GM12892 (cell line): ENCODE measurements around the gene TRPM5.

Experiments
- POLR2A ChIP-seq: IDR thresholded peaks from 2 replicates; pipeline ENCODE4 v1.6.1; 2011; ENCODE audit warnings: low read depth, low read length, control low read depth
- POLR2AphosphoS5 ChIP-seq: IDR thresholded peaks from 2 replicates; pipeline ENCODE4 v1.6.1; 2011; ENCODE audit warnings: low read depth, low read length, control low read depth
- TAF1 ChIP-seq: IDR thresholded peaks from 2 replicates; pipeline ENCODE4 v1.6.1; 2011; ENCODE audit warnings: low read depth, mild to moderate bottlenecking, control low read depth, low read length, borderline replicate concordance

GRCh38 chr11:2482745-2483144, 38.4 kb upstream of the TRPM5 start:
- TF ChIP-seq POLR2A (no peak), TAF1 (no peak), POLR2AphosphoS5 (no peak)
